ENCODE results near the gene LY6G6D.

Gene LY6G6D

GRCh38 chr6:31765910-31766794, 51.0 kb downstream of the LY6G6D start:
- no peak for DNase-seq (ENCODE audit: low read depth)

- DNase-seq (ENCODE audit: low read depth) = no peak
These were observed 52.0 kb downstream of the LY6G6D start for GRCh38 chr6:31767096-31767645.
